K562 (cell line): Measurements from ENCODE around the gene CCDC175. TPM values are rescaled to one million over a fixed set of nuclear protein-coding genes. Genes with fewer than 3 reads are reported as not detected.

Experiments
- ARID1B ChIP-seq: fragments of 450-650 bp; IDR thresholded peaks from 2 replicates; pipeline ENCODE4 v1.6.1; 2016; ENCODE audit warnings: antibody characterized with exemption, mild to moderate bottlenecking, inconsistent platforms
- BMI1 ChIP-seq: fragments of 150-350 bp; IDR thresholded peaks from 2 replicates; pipeline ENCODE4 v1.6.1; 2014; ENCODE audit warnings: low read length
- CBFA2T2 ChIP-seq: fragments of 450-650 bp; conservative IDR thresholded peaks from 2 replicates; pipeline ENCODE4 v1.6.1; 2017; ENCODE audit warnings: mild to moderate bottlenecking
- CHD1 ChIP-seq: fragments of 200-600 bp; sonication (generic); IDR thresholded peaks from one replicate; pipeline ENCODE4 v1.6.1; 2012; ENCODE audit warnings: mild to moderate bottlenecking, moderate library complexity, low read length, inconsistent platforms
- CTCF ChIP-seq, 3 experiments: IDR thresholded peaks in 2 of 3; conservative IDR thresholded peaks in 1 of 3; 2 replicates each; pipeline ENCODE4 v1.5.1; 2011 to 2012; ENCODE audit warnings: low read length in 3 of 3, mild to moderate bottlenecking in 3 of 3, control low read depth in 2 of 3, improper control_type of control experiment in 1 of 3, inconsistent platforms in 1 of 3, low read depth in 1 of 3, mixed read lengths in 1 of 3, moderate library complexity in 1 of 3; ENCODE audit not compliant: insufficient read depth in 2 of 3
- CTCFL ChIP-seq: IDR thresholded peaks from 2 replicates; pipeline ENCODE4 v1.6.1; 2011; ENCODE audit warnings: borderline replicate concordance, low read depth, mild to moderate bottlenecking, moderate library complexity, low read length; ENCODE audit not compliant: insufficient read depth, poor library complexity, severe bottlenecking
- DLX4 ChIP-seq: fragments of 250-450 bp; sonication (Bioruptor Pico); IDR thresholded peaks from 2 replicates; pipeline ENCODE4 v1.6.1; 2021; ENCODE audit warnings: mild to moderate bottlenecking
- ETV5 ChIP-seq: sonication (generic); formaldehyde crosslinking; IDR thresholded peaks from 2 replicates; pipeline ENCODE4 v1.4.0; 2020; ENCODE audit warnings: low read depth, mild to moderate bottlenecking, missing genetic modification reagents
- FOXJ3 ChIP-seq: sonication (generic); formaldehyde crosslinking; IDR thresholded peaks from 2 replicates; pipeline ENCODE4 v1.4.0; 2020; ENCODE audit warnings: mild to moderate bottlenecking, missing genetic modification reagents
- ID3 ChIP-seq, 2 experiments: fragments of 250-450 bp in 1 of 2; fragments of 450-650 bp in 1 of 2; sonication (Bioruptor Pico) in 1 of 2; IDR thresholded peaks; 2 replicates each; pipeline versions ENCODE4 v1.6.1 to v1.8.0; 2016 to 2021; ENCODE audit warnings: mild to moderate bottlenecking in 2 of 2, moderate library complexity in 2 of 2, missing compliant biosample characterization in 1 of 2, missing genetic modification characterization in 1 of 2
- NFYB ChIP-seq: IDR thresholded peaks from 2 replicates; pipeline ENCODE4 v1.6.1; 2011; ENCODE audit warnings: mild to moderate bottlenecking, moderate library complexity; ENCODE audit not compliant: insufficient read length; ENCODE audit errors: extremely low read depth
- PHF8 ChIP-seq: fragments of 200-600 bp; sonication (generic); IDR thresholded peaks from 2 replicates; pipeline ENCODE4 v1.6.1; 2012; ENCODE audit warnings: mixed run types, mild to moderate bottlenecking, inconsistent platforms, low read length, moderate library complexity, borderline replicate concordance
- POLR2H ChIP-seq: IDR thresholded peaks from 2 replicates; pipeline ENCODE4 v1.6.1; 2016; ENCODE audit warnings: missing genetic modification characterization, low read depth, mild to moderate bottlenecking, control low read depth, missing compliant biosample characterization, moderate library complexity
- SNIP1 ChIP-seq: fragments of 450-650 bp; IDR thresholded peaks from 2 replicates; pipeline ENCODE4 v1.7.1; 2017; ENCODE audit warnings: low read depth, mild to moderate bottlenecking
- VEZF1 ChIP-seq: fragments of 200-800 bp; sonication (Bioruptor generic); IDR thresholded peaks from 2 replicates; pipeline ENCODE4 v1.6.1; 2017; ENCODE audit warnings: missing genetic modification characterization, missing compliant biosample characterization
- ZBED1 ChIP-seq: IDR thresholded peaks from 2 replicates; pipeline ENCODE4 v1.6.1; 2014
- ZBTB8A ChIP-seq: fragments of 450-650 bp; IDR thresholded peaks from 2 replicates; pipeline ENCODE4 v1.6.1; 2018; ENCODE audit warnings: mild to moderate bottlenecking, moderate library complexity; ENCODE audit not compliant: partially characterized antibody
- ZC3H11A ChIP-seq: IDR thresholded peaks from 2 replicates; pipeline ENCODE4 v1.6.1; 2012; ENCODE audit warnings: low read depth, low read length, improper control_type of control experiment
- ZNF184 ChIP-seq: sonication (generic); formaldehyde crosslinking; IDR thresholded peaks from 2 replicates; pipeline ENCODE4 v1.5.0; 2020; ENCODE audit warnings: missing genetic modification reagents
- ZNF239 ChIP-seq: fragments of 250-450 bp; sonication (Bioruptor Pico); IDR thresholded peaks from 2 replicates; pipeline ENCODE4 v1.4.0; 2020; ENCODE audit warnings: mild to moderate bottlenecking
- polyA plus RNA-seq, 8 experiments: library from polyadenylated mRNA; depleted of rRNA in 4 of 8; stranded (reverse) in 5 of 8; unstranded in 3 of 8; fragments of >200 nt; fragmentation: Nextera tagmentation in 2 of 8; fragmentation: Illumina TruSeq in 1 of 8; extraction: Ambion mirVana in 2 of 8; extraction: Trizol in 1 of 8; gene quantifications; 2 replicates each; pipeline versions ENCODE4 v1.2.1 to v1.2.3, GENCODE V29; 2011 to 2014; ENCODE audit warnings: inconsistent platforms in 1 of 8, missing spikeins in 1 of 8
- total RNA-seq, 7 experiments: library from RNA; depleted of rRNA in 6 of 7; stranded (reverse); fragments of >200 nt in 6 of 7; fragmentation: Illumina TruSeq in 2 of 7; extraction: Trizol in 2 of 7; gene quantifications; 2 replicates each; pipeline versions ENCODE4 v1.2.1 to v1.2.3, GENCODE V29; 2011 to 2021; ENCODE audit warnings: low replicate concordance in 1 of 7

The CCDC175 gene
- total and polyA plus RNA-seq, 9 of the 15 experiments (the other 6 are each of a cell fraction or from before 2014, with no cell fraction given): not detected

GRCh38 chr14:59576332-59577294 is at the start of gene CCDC175 (continued):
- TF ChIP-seq VEZF1 (CRISPR knock-in tag) (no peak), ETV5 (CRISPR knock-in tag) (no peak), ID3 (CRISPR knock-in tag; IDR thresholded peaks at IDR 0.05) (no peak), ID3 (tag; IDR thresholded peaks at IDR 0.05) (0 out of 2 replicates have a peak, but pooled peaks have one; percentile 18), SNIP1 (no peak), ZNF184 (CRISPR knock-in tag) (no peak), ZNF239 (CRISPR knock-in tag) (no peak), CTCF (IDR thresholded peaks at IDR 0.05 in 2 of 3, conservative IDR thresholded peaks at IDR 0.05 in 1 of 3; ENCODE audit: insufficient read depth in 2 of 3, low read depth in 1 of 3, low read length in 3 of 3) (peak; percentile 81 to 96 (median 93)), POLR2H (tag) (no peak), ZBED1 (no peak), CTCFL (peak; percentile 76), CHD1 (no peak), ZC3H11A (no peak), FOXJ3 (CRISPR knock-in tag) (no peak), DLX4 (CRISPR knock-in tag) (no peak), CBFA2T2 (no peak), BMI1 (peak; percentile 82), ARID1B (no peak), PHF8 (no peak), ZBTB8A (no peak), NFYB (no peak)
